ENCODE results near the gene VIPR2. TPM values are rescaled to one million over a fixed set of nuclear protein-coding genes. Genes with fewer than 3 reads are reported as not detected.
A peak's percentile ranks its signal among the peaks of the same experiment; 100 is the strongest.

Gene VIPR2
- total RNA-seq, 4 donors from 2014 or later, result 9.3 to 16.6 (median 12.1) TPM

DNA sequence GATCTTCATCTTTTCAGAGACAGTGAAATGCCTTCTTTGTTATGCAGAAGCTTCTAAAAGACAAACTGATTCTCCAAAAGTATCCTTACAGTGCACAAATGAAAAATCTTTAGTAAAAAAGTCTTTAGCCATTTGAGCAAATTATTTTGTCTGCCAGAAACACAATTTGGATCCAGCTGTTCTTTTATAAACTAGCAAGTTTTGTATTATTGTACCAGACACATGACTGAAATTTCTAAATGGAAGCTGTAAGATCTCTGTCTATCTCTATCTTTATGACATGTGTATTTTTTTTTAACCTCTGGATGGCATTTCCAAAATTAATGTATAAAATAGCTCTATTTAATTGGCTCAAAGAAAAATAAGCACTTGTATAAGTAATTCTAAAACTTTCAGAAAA lies 68.3 kb downstream of the VIPR2 start:
- TF ChIP-seq EP300 (IDR thresholded peaks at IDR 0.05) (no peak), POLR2AphosphoS5 (IDR thresholded peaks at IDR 0.05) (no peak), POLR2A (IDR thresholded peaks at IDR 0.05; ENCODE audit: low read depth) (no peak)
- TF ChIP-seq, protein P1, sequence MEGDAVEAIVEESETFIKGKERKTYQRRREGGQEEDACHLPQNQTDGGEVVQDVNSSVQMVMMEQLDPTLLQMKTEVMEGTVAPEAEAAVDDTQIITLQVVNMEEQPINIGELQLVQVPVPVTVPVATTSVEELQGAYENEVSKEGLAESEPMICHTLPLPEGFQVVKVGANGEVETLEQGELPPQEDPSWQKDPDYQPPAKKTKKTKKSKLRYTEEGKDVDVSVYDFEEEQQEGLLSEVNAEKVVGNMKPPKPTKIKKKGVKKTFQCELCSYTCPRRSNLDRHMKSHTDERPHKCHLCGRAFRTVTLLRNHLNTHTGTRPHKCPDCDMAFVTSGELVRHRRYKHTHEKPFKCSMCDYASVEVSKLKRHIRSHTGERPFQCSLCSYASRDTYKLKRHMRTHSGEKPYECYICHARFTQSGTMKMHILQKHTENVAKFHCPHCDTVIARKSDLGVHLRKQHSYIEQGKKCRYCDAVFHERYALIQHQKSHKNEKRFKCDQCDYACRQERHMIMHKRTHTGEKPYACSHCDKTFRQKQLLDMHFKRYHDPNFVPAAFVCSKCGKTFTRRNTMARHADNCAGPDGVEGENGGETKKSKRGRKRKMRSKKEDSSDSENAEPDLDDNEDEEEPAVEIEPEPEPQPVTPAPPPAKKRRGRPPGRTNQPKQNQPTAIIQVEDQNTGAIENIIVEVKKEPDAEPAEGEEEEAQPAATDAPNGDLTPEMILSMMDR (IDR thresholded peaks at IDR 0.05), result no peak
- peaks cover 0 to 5% (median 0%) of the 10 kb centered on the region in 4 donors for H3K4me1 ChIP-seq
- H3K27me3 ChIP-seq, result no peaks in the 10 kb centered on the region
- H3K36me3 ChIP-seq, result no peaks in the 10 kb centered on the region
- DNase-seq (ENCODE audit: extremely low spot score), result no peak
- intact Hi-C loops (cut with DNase I), result no loop called here
- no peaks in the 10 kb centered on the region for H3K9me3 ChIP-seq
- H3K4me3 ChIP-seq, result no peak overlapping the region
- peak overlapping the region in 1 of 4 donors; percentile 4 for H3K27ac ChIP-seq (replicated peaks in 1 of 4)

DNA sequence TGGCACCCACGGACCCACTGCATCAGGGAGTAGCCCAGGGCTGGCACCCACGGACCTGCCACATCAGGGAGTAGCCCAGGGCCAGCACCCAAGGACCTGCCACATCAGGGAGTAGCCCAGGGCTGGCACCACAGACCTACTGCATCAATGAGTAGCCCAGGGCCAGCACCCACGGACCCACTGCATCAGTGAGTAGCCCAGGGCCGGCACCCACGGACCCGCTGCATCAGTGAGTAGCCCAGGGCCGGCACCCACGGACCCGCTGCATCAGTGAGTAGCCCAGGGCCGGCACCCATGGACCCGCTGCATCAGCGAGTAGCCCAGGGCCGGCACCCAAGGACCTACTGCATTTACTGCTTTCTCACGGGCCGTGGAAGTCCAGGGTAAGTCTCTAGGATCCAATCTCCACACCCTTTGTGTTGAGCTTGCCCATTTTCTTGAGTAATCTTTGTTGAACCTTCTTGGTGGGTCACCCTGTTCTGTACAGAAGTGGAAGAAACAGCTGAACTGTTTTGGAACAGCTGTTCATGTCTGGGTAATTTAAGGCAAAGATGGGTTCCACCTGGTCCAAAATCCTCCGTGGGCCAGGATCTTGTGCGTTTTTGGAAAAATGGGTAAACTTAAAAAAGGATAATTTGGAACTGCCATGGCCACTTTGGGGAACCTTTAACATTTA lies 69.0 kb downstream of the VIPR2 start:
- Histone ChIP-seq H3K27ac (replicated peaks in 1 of 4) (peak overlapping the region in 3 of 4 donors; percentile 52 to 57 (median 52)), H3K9me3 (no peaks in the 10 kb centered on the region), H3K4me3 (no peak overlapping the region), H3K27me3 (no peaks in the 10 kb centered on the region), H3K4me1 (peaks cover 0 to 5% (median 2%) of the 10 kb centered on the region in 4 donors), H3K36me3 (no peaks in the 10 kb centered on the region)
- no peak for DNase-seq (ENCODE audit: extremely low spot score)
- TF ChIP-seq POLR2AphosphoS5 (IDR thresholded peaks at IDR 0.05), result peak in 1 of 2 donors; percentile 52
- no peak for TF ChIP-seq EP300 (IDR thresholded peaks at IDR 0.05)
- intact Hi-C loops (cut with DNase I), result no loop called here
- WGBS, result 62% methylated on average over 9 of the region's 17 CpGs

DNA sequence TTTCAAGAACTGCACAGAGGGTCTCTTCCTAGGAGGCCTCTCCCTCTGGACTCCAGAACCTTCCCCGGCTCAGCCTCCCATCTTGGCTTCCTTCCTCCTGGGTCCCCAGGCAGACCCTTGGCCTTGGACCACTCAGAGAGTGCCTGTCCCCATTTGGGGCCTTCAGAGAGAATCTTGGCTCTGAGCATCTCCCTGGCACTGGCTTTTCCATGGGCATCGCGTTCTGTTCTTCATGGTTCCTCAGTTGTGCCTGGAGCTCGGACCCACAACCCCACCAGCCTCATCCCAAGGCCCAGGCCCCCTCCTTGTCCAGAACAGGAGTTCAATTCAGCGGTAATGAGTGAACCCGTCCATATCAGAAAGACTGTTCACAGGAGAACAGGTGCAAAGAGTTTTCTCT lies 73.4 kb downstream of the VIPR2 start:
- no peaks in the 10 kb centered on the region for H3K36me3 ChIP-seq
- TF ChIP-seq, protein P1 (IDR thresholded peaks at IDR 0.05), result no peak
- TF ChIP-seq POLR2AphosphoS5 (IDR thresholded peaks at IDR 0.05), result no peak
- no peak for TF ChIP-seq EP300 (IDR thresholded peaks at IDR 0.05)
- no peak for TF ChIP-seq POLR2A (IDR thresholded peaks at IDR 0.05; ENCODE audit: low read depth)
- DNase-seq (ENCODE audit: extremely low spot score), result peak; percentile 62
- H3K4me1 ChIP-seq, result peaks cover 0 to 38% (median 30%) of the 10 kb centered on the region in 4 donors
- WGBS, result 96% methylated on average over 6 of the region's 6 CpGs
- no peak overlapping the region for H3K4me3 ChIP-seq
- intact Hi-C loops (cut with DNase I), result no loop called here
- no peaks in the 10 kb centered on the region for H3K9me3 ChIP-seq
- no peak overlapping the region for H3K27ac ChIP-seq (replicated peaks in 1 of 4)
- H3K27me3 ChIP-seq, result no peaks in the 10 kb centered on the region

DNA sequence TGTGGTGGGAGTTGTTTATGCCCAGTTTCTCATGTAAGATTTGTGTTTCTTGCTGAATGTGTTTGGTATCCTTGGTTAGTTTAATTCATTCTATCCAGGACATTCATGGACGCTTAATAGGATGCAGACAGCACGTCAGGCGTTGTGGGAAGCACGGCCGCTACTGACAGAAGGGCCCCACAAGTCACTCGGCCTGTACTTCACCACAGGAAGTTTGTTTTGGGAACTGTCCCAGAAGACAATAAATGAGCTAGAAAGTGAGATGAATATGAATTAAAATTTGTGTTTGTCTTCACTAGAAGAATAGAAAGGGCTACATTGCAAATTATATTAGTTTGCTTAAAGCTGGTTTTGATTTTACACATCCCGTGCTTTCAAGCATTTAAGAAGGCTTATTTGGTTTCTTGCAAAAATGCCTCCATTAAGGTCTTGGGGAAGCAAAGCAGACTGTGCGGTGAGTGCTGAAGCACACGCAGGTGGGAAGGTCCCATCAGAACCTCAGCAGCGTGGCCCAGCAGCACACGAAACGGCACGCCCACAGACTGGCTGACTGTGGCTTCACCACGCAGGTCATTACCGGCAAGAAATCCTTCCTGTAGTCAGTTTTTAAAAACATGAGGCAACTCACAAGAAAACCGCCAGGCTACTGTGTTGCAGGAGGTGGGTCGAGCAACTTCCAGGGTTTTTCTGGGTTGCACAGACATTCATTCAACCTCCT lies 74.1 kb downstream of the VIPR2 start:
- TF ChIP-seq, protein P1 (IDR thresholded peaks at IDR 0.05), result no peak
- TF ChIP-seq EP300 (IDR thresholded peaks at IDR 0.05) (no peak), POLR2AphosphoS5 (IDR thresholded peaks at IDR 0.05) (no peak), POLR2A (IDR thresholded peaks at IDR 0.05; ENCODE audit: low read depth) (no peak)
- WGBS, result 56% methylated on average over 12 of the region's 17 CpGs
- DNase-seq (ENCODE audit: extremely low spot score), result peak; percentile 62

DNA sequence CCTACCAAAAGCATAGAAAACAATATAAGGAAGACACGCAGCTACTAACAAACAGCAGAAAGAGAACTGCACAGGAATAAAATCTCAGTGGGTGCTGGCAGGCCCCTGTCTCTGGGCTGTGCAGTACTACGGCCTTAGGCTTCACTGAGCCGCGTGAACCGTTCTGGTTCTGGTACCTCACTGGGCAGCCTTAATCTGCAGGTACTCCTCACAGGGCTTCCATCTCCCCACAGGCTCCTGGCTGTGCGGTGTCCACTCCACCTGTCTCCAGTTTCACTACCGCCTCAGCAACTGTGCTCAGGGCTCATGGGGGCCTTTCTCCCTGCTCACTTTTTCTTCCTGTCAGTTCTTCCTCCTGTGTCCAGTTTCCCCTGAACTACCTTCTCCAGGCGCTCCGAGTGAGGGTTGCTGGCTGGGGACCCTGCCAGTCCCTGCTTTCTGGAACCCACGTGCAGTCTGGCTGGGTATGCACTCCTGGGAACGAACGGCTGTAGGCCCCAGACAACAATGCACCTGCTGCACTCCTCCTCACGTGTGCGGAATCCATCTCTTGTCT lies 75.7 kb downstream of the VIPR2 start:
- Histone ChIP-seq H3K9me3 (no peaks in the 10 kb centered on the region), H3K27me3 (no peaks in the 10 kb centered on the region), H3K27ac (replicated peaks in 1 of 4) (peak overlapping the region; percentile 31 to 60 (median 42)), H3K4me3 (no peak overlapping the region), H3K4me1 (peaks cover 0 to 38% (median 31%) of the 10 kb centered on the region in 4 donors), H3K36me3 (no peaks in the 10 kb centered on the region)
- TF ChIP-seq, protein P1 (IDR thresholded peaks at IDR 0.05), result no peak
- no peak for TF ChIP-seq POLR2AphosphoS5 (IDR thresholded peaks at IDR 0.05)
- no peak for TF ChIP-seq POLR2A (IDR thresholded peaks at IDR 0.05; ENCODE audit: low read depth)
- no peak for TF ChIP-seq EP300 (IDR thresholded peaks at IDR 0.05)
- intact Hi-C loops (cut with DNase I), result no loop called here
- WGBS, result 88% methylated on average over 14 of the region's 14 CpGs
- peak; percentile 87 for DNase-seq (ENCODE audit: extremely low spot score)

More for the DNA sequence above, 74.1 kb downstream of the VIPR2 start:
- H3K4me1 ChIP-seq, result peaks cover 0 to 38% (median 30%) of the 10 kb centered on the region in 4 donors
- no peaks in the 10 kb centered on the region for H3K36me3 ChIP-seq
- H3K27ac ChIP-seq (replicated peaks in 1 of 4), result no peak overlapping the region
- intact Hi-C loops (cut with DNase I), result no loop called here
- no peaks in the 10 kb centered on the region for H3K27me3 ChIP-seq
- H3K4me3 ChIP-seq, result no peak overlapping the region
- no peaks in the 10 kb centered on the region for H3K9me3 ChIP-seq
